HepG2 (cell line): Measurements from ENCODE around the gene PLIN3. TPM values are rescaled to one million over a fixed set of nuclear protein-coding genes. Genes with fewer than 3 reads are reported as not detected.

Experiments
- BRD4 ChIP-seq: sonication (generic); formaldehyde crosslinking; IDR thresholded peaks from 2 replicates; pipeline ENCODE4 v1.4.0; 2020; ENCODE audit warnings: missing genetic modification reagents
- CTCF ChIP-seq: sonication (generic); formaldehyde crosslinking; IDR thresholded peaks from 2 replicates; pipeline ENCODE4 v1.5.0; 2020; ENCODE audit warnings: mild to moderate bottlenecking, missing genetic modification reagents, moderate library complexity
- HES4 ChIP-seq: sonication (generic); formaldehyde crosslinking; IDR thresholded peaks from 2 replicates; pipeline ENCODE4 v1.9.0; 2021; ENCODE audit warnings: mild to moderate bottlenecking, missing genetic modification reagents, borderline replicate concordance
- ISL2 ChIP-seq: sonication (generic); formaldehyde crosslinking; IDR thresholded peaks from 2 replicates; pipeline ENCODE4 v1.5.0; 2020; ENCODE audit warnings: missing genetic modification reagents
- KDM5B ChIP-seq: sonication (generic); formaldehyde crosslinking; IDR thresholded peaks from 2 replicates; pipeline ENCODE4 v1.4.0; 2020; ENCODE audit warnings: missing genetic modification reagents, mild to moderate bottlenecking, borderline replicate concordance
- SALL2 ChIP-seq: sonication (generic); formaldehyde crosslinking; IDR thresholded peaks from 2 replicates; pipeline ENCODE4 v1.8.1; 2023; ENCODE audit warnings: mild to moderate bottlenecking, missing genetic modification reagents, inconsistent platforms
- SATB2 ChIP-seq: sonication (generic); formaldehyde crosslinking; IDR thresholded peaks from 2 replicates; pipeline ENCODE4 v1.5.0; 2020; ENCODE audit warnings: missing genetic modification reagents
- YEATS4 ChIP-seq: sonication (generic); formaldehyde crosslinking; IDR thresholded peaks from 2 replicates; pipeline ENCODE4 v1.4.0; 2020; ENCODE audit warnings: missing genetic modification reagents, borderline replicate concordance
- ZBTB39 ChIP-seq: sonication (generic); formaldehyde crosslinking; IDR thresholded peaks from 2 replicates; pipeline ENCODE4 v1.5.0; 2020; ENCODE audit warnings: missing genetic modification reagents
- ZSCAN20 ChIP-seq: sonication (generic); formaldehyde crosslinking; IDR thresholded peaks from 2 replicates; pipeline ENCODE4 v1.4.0; 2020; ENCODE audit warnings: missing genetic modification reagents, mild to moderate bottlenecking, borderline replicate concordance
- polyA plus RNA-seq, 8 experiments: library from polyadenylated mRNA; depleted of rRNA in 3 of 8; stranded (reverse) in 7 of 8; unstranded in 1 of 8; fragments of >200 nt; fragmentation: Illumina TruSeq in 4 of 8; extraction: Trizol in 4 of 8; gene quantifications; 2 replicates each; pipeline versions ENCODE4 v1.2.1 to v1.2.3, GENCODE V29; 2011 to 2016; ENCODE audit warnings: low read depth in 4 of 8, missing spikeins in 1 of 8, mixed read lengths in 1 of 8; ENCODE audit not compliant: insufficient read depth in 1 of 8
- total RNA-seq, 5 experiments: library from RNA; depleted of rRNA; stranded (reverse); fragments of >200 nt; fragmentation: Illumina TruSeq; extraction: Trizol; gene quantifications; 2 replicates each; pipeline ENCODE4 v1.2.3, GENCODE V29; 2016; ENCODE audit warnings: low read depth in 1 of 5
- TF ChIP-seq, protein P1 (sequence below): sonication (generic); formaldehyde crosslinking; IDR thresholded peaks from 2 replicates; pipeline ENCODE4 v1.5.0; 2020; ENCODE audit warnings: missing genetic modification reagents
- TF ChIP-seq, protein P2 (sequence below): sonication (generic); formaldehyde crosslinking; IDR thresholded peaks from 2 replicates; pipeline ENCODE4 v1.4.0; 2020; ENCODE audit warnings: missing genetic modification reagents; ENCODE audit errors: not compliant biosample characterization
- TF ChIP-seq, protein P3 (sequence below): sonication (generic); formaldehyde crosslinking; conservative IDR thresholded peaks from 2 replicates; pipeline ENCODE4 v1.4.0; 2020; ENCODE audit warnings: missing genetic modification reagents
- TF ChIP-seq, protein P4 (sequence below): IDR thresholded peaks from 2 replicates; pipeline ENCODE4 v1.6.1; 2012; ENCODE audit warnings: inconsistent platforms

Gene PLIN3
- total and polyA plus RNA-seq, 2 of the 13 experiments (the other 11 are each of a cell fraction or from before 2014, with no cell fraction given), result 49.3 to 57.9 TPM

- TF ChIP-seq ZBTB39 (CRISPR knock-in tag) (0 out of 2 replicates have a peak, but pooled peaks have one; percentile 5), BRD4 (CRISPR knock-in tag) (0 out of 2 replicates have a peak, but pooled peaks have one; percentile 52), SALL2 (CRISPR knock-in tag) (0 out of 2 replicates have a peak, but pooled peaks have one; percentile 27), ZSCAN20 (0 out of 2 replicates have a peak, but pooled peaks have one; percentile 47), KDM5B (CRISPR knock-in tag) (peak; percentile 63; the same call in 1 of the 2 replicates), CTCF (0 out of 2 replicates have a peak, but pooled peaks have one; percentile 6), HES4 (0 out of 2 replicates have a peak, but pooled peaks have one; percentile 29), SATB2 (CRISPR knock-in tag) (0 out of 2 replicates have a peak, but pooled peaks have one; percentile 60), ISL2 (CRISPR knock-in tag) (0 out of 2 replicates have a peak, but pooled peaks have one; percentile 10), YEATS4 (CRISPR knock-in tag) (peak; percentile 30; the same call in 1 of the 2 replicates)
- TF ChIP-seq, protein P1, sequence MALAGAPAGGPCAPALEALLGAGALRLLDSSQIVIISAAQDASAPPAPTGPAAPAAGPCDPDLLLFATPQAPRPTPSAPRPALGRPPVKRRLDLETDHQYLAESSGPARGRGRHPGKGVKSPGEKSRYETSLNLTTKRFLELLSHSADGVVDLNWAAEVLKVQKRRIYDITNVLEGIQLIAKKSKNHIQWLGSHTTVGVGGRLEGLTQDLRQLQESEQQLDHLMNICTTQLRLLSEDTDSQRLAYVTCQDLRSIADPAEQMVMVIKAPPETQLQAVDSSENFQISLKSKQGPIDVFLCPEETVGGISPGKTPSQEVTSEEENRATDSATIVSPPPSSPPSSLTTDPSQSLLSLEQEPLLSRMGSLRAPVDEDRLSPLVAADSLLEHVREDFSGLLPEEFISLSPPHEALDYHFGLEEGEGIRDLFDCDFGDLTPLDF, result 0 out of 2 replicates have a peak, but pooled peaks have one; percentile 16
- TF ChIP-seq, protein P2, sequence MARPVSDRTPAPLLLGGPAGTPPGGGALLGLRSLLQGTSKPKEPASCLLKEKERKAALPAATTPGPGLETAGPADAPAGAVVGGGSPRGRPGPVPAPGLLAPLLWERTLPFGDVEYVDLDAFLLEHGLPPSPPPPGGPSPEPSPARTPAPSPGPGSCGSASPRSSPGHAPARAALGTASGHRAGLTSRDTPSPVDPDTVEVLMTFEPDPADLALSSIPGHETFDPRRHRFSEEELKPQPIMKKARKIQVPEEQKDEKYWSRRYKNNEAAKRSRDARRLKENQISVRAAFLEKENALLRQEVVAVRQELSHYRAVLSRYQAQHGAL (CRISPR knock-in tag), result peak; percentile 61
- TF ChIP-seq, protein P3, sequence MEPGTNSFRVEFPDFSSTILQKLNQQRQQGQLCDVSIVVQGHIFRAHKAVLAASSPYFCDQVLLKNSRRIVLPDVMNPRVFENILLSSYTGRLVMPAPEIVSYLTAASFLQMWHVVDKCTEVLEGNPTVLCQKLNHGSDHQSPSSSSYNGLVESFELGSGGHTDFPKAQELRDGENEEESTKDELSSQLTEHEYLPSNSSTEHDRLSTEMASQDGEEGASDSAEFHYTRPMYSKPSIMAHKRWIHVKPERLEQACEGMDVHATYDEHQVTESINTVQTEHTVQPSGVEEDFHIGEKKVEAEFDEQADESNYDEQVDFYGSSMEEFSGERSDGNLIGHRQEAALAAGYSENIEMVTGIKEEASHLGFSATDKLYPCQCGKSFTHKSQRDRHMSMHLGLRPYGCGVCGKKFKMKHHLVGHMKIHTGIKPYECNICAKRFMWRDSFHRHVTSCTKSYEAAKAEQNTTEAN (CRISPR knock-in tag), result 0 out of 2 replicates have a peak, but pooled peaks have one; percentile 42
- TF ChIP-seq, protein P4, sequence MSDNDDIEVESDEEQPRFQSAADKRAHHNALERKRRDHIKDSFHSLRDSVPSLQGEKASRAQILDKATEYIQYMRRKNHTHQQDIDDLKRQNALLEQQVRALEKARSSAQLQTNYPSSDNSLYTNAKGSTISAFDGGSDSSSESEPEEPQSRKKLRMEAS, result peak; percentile 73
- TF ChIP-seq, all 625 proteins: peak for 61; not testable (repeated sequence) for 564
These were observed 75.2 kb downstream of the PLIN3 start (continued) for GRCh38 chr19:4792019-4792865.
